IMR-90 (cell line): ENCODE results near the gene AFM. TPM values are rescaled to one million over a fixed set of nuclear protein-coding genes. Genes with fewer than 3 reads are reported as not detected.
A peak's percentile ranks its signal among the peaks of the same experiment; 100 is the strongest.

Source experiments
- ATAC-seq: fragments of 200-7000 bp; cut with Tn5 transposase; 2 replicates; pipeline ENCODE4 v1.9.1; 2020; ENCODE audit warnings: low read depth, mild to moderate bottlenecking, moderate library complexity
- BruUV-seq: library from RNA; stranded (reverse); fragments of 400-500 nt; replicated peaks from 2 replicates; lab custom pipeline; 2021; lab: Mats Ljungman, UMichigan
- CTCF ChIA-PET: fragments of 300-600 bp; formaldehyde crosslinking; extraction: SDS; loops from one replicate; lab custom pipeline; 2021; ENCODE audit warnings: antibody characterized with exemption; lab: Yijun Ruan, JAX
- POLR2A ChIA-PET: fragments of 300-600 bp; sonication (Branson Sonifier 250); formaldehyde crosslinking; loops from one replicate; lab custom pipeline; 2022; ENCODE audit warnings: antibody characterized with exemption; ENCODE audit not compliant: unreplicated experiment; lab: Charles Lee
- DNase-seq: peaks from one replicate; pipeline ENCODE4 v3.0.0; 2013
- H2AFZ ChIP-seq: replicated peaks from 2 replicates; pipeline ENCODE3; 2013; ENCODE audit warnings: low read length, mild to moderate bottlenecking; ENCODE audit not compliant: poor library complexity
- H2AK5ac ChIP-seq: 2 replicates; pipeline ENCODE4 v1.6.1; 2013; ENCODE audit warnings: low read depth, low read length, inconsistent platforms
- H2AK9ac ChIP-seq: replicated peaks from 2 replicates; pipeline ENCODE3; 2013; ENCODE audit warnings: mild to moderate bottlenecking, low read depth, low read length, moderate library complexity; ENCODE audit not compliant: poor library complexity
- H2BK120ac ChIP-seq: 2 replicates; pipeline ENCODE4 v1.6.1; 2013; ENCODE audit warnings: low read depth, low read length, inconsistent platforms
- H2BK15ac ChIP-seq: 3 replicates; pipeline ENCODE4 v1.6.1; 2013; ENCODE audit warnings: low read depth, low read length, inconsistent platforms
- H2BK20ac ChIP-seq: 2 replicates; pipeline ENCODE4 v1.6.1; 2013; ENCODE audit warnings: low read depth, mild to moderate bottlenecking, inconsistent platforms, low read length, moderate library complexity
- H2BK5ac ChIP-seq: 2 replicates; pipeline ENCODE4 v1.6.1; 2013; ENCODE audit warnings: mild to moderate bottlenecking, low read depth, low read length, inconsistent platforms; ENCODE audit not compliant: poor library complexity, severe bottlenecking
- H3K14ac ChIP-seq: replicated peaks from 2 replicates; pipeline ENCODE4 v1.6.1; 2013; ENCODE audit warnings: low read depth, low read length, inconsistent platforms
- H3K18ac ChIP-seq: 2 replicates; pipeline ENCODE4 v1.6.1; 2013; ENCODE audit warnings: low read depth, low read length, control low read depth
- H3K23ac ChIP-seq: 2 replicates; pipeline ENCODE4 v1.6.1; 2013; ENCODE audit warnings: low read depth, low read length, inconsistent platforms
- H3K27ac ChIP-seq: 2 replicates; pipeline ENCODE4 v1.5.1; 2013; ENCODE audit warnings: mild to moderate bottlenecking, control low read depth, low read length; ENCODE audit not compliant: insufficient read depth
- H3K27me3 ChIP-seq: 2 replicates; pipeline ENCODE4 v1.6.1; 2013; ENCODE audit warnings: low read length; ENCODE audit not compliant: control insufficient read depth, insufficient read depth
- H3K36me3 ChIP-seq: 2 replicates; pipeline ENCODE4 v1.6.1; 2013; ENCODE audit warnings: low read length, mixed read lengths; ENCODE audit not compliant: control insufficient read depth, insufficient read depth
- H3K4ac ChIP-seq: 2 replicates; pipeline ENCODE4 v1.6.1; 2013; ENCODE audit warnings: low read depth, low read length, inconsistent platforms
- H3K4me1 ChIP-seq: 2 replicates; pipeline ENCODE4 v1.6.1; 2013; ENCODE audit warnings: low read length, mixed read lengths; ENCODE audit not compliant: control insufficient read depth, insufficient read depth
- H3K4me2 ChIP-seq: 2 replicates; pipeline ENCODE4 v1.6.1; 2013; ENCODE audit warnings: low read depth, mild to moderate bottlenecking, control low read depth, low read length, moderate library complexity
- H3K4me3 ChIP-seq: 2 replicates; pipeline ENCODE4 v1.5.1; 2013; ENCODE audit warnings: low read depth, mild to moderate bottlenecking, control low read depth, low read length, moderate library complexity; ENCODE audit not compliant: insufficient read depth
- H3K56ac ChIP-seq: 2 replicates; pipeline ENCODE4 v1.6.1; 2013; ENCODE audit warnings: low read length, inconsistent platforms; ENCODE audit not compliant: insufficient read depth; ENCODE audit errors: extremely low read depth
- H3K79me1 ChIP-seq, 2 experiments: 2 replicates each; pipeline ENCODE4 v1.6.1; 2013; ENCODE audit warnings: low read length in 2 of 2, inconsistent platforms in 1 of 2, low read depth in 1 of 2
- H3K9ac ChIP-seq: 2 replicates; pipeline ENCODE4 v1.6.1; 2013; ENCODE audit warnings: low read depth, low read length, control low read depth
- H3K9me1 ChIP-seq: 2 replicates; pipeline ENCODE4 v1.6.1; 2013; ENCODE audit warnings: low read length, inconsistent platforms; ENCODE audit not compliant: insufficient read depth
- H3K9me3 ChIP-seq: 2 replicates; pipeline ENCODE4 v1.6.1; 2013; ENCODE audit warnings: low read length; ENCODE audit not compliant: control insufficient read depth, insufficient read depth
- H4K20me1 ChIP-seq: 2 replicates; pipeline ENCODE4 v1.6.1; 2013; ENCODE audit warnings: low read length, inconsistent platforms; ENCODE audit not compliant: insufficient read depth
- H4K5ac ChIP-seq: 2 replicates; pipeline ENCODE4 v1.6.1; 2013; ENCODE audit warnings: mild to moderate bottlenecking, low read depth, low read length, control low read depth
- H4K8ac ChIP-seq, 2 experiments: 2 replicates each; pipeline ENCODE4 v1.6.1; 2013; ENCODE audit warnings: low read depth in 2 of 2, low read length in 2 of 2, control low read depth in 1 of 2, inconsistent platforms in 1 of 2
- H4K91ac ChIP-seq: 2 replicates; pipeline ENCODE4 v1.6.1; 2013; ENCODE audit warnings: low read depth, low read length, inconsistent platforms; ENCODE audit not compliant: insufficient read depth
- MAFK ChIP-seq: IDR thresholded peaks from 2 replicates; pipeline ENCODE4 v1.6.1; 2012; ENCODE audit warnings: low read depth, low read length, improper control_type of control experiment
- POLR2A ChIP-seq: IDR thresholded peaks from 2 replicates; pipeline ENCODE4 v1.6.1; 2012; ENCODE audit warnings: mild to moderate bottlenecking, low read depth, low read length
- SMC3 ChIP-seq: fragments of 150-350 bp; IDR thresholded peaks from 2 replicates; pipeline ENCODE4 v1.6.1; 2016; ENCODE audit warnings: low read depth, mild to moderate bottlenecking, antibody characterized with exemption, low read length, moderate library complexity
- WGBS, 2 experiments: methylation state at CpG; one replicate each; pipeline versions ENCODE4 v1.1.5 to v1.1.7; 2013; ENCODE audit warnings: missing lambda C conversion rate in 2 of 2; ENCODE audit not compliant: insufficient read length in 1 of 2; ENCODE audit errors: extremely low coverage in 2 of 2; 5-methylcytosine and 5-hydroxymethylcytosine counted together
- dilution Hi-C: fragments of 300-500 bp; cut with HindIII; formaldehyde crosslinking; loops from one replicate; pipeline ENCODE4 v1.14.3; 2018; ENCODE audit warnings: low sequenced_read_pairs; ENCODE audit not compliant: unreplicated experiment
- in situ Hi-C: fragments of 300-500 bp; cut with MboI; formaldehyde crosslinking; loops from 3 replicates; pipeline ENCODE4 v1.14.3; 2019; ENCODE audit warnings: low sequenced_read_pairs, inconsistent platforms, mixed read lengths
- intact Hi-C: fragments of 100-400 bp; cut with micrococcal nuclease; formaldehyde crosslinking; loops from 2 replicates; pipeline ENCODE4 v1.10.0; 2022
- polyA plus RNA-seq, 3 experiments: library from polyadenylated mRNA; depleted of rRNA; stranded (reverse); fragments of >200 nt; gene quantifications; 2 replicates each; pipeline ENCODE4 v1.2.3, GENCODE V29; 2012; ENCODE audit warnings: low replicate concordance in 1 of 3
- total RNA-seq: library from RNA; depleted of rRNA; stranded (reverse); fragments of >200 nt; gene quantifications from 2 replicates; pipeline ENCODE4 v1.2.3, GENCODE V29; 2012
- TF ChIP-seq, protein P1 (sequence below): conservative IDR thresholded peaks from 2 replicates; pipeline ENCODE4 v1.5.1; 2012; ENCODE audit warnings: mild to moderate bottlenecking, low read depth, low read length, improper control_type of control experiment

Gene AFM
- total and polyA plus RNA-seq, 2 of the 4 experiments (the other 2 are of a cell fraction) = not detected

- no peak overlapping the region for H3K4me2 ChIP-seq
- DNase-seq (peak; percentile 7), ATAC-seq (peak; percentile 35; the same call in 1 of the 2 replicates)
- no peak overlapping the region for H3K9ac ChIP-seq
- H3K36me3 ChIP-seq = no peaks in the 10 kb centered on the region
- intact Hi-C loops (no loop called here), dilution Hi-C loops (no loop called here), in situ Hi-C loops (no loop called here)
- CTCF ChIA-PET = interaction anchor here (1.0 to 2.2 kb wide), 3 partner anchors 12 to 15 kb away, joined by 3 to 5 read pairs (median 4); no protein-coding TSS in a partner anchor
- no peak overlapping the region for H4K91ac ChIP-seq
- no peak overlapping the region for H3K4me3 ChIP-seq
- H3K27ac ChIP-seq = no peak overlapping the region
- no peak for TF ChIP-seq MAFK
- TF ChIP-seq POLR2A = no peak
- 0 out of 2 replicates have a peak, but pooled peaks have one; percentile 6 for TF ChIP-seq SMC3
- TF ChIP-seq, protein P1, sequence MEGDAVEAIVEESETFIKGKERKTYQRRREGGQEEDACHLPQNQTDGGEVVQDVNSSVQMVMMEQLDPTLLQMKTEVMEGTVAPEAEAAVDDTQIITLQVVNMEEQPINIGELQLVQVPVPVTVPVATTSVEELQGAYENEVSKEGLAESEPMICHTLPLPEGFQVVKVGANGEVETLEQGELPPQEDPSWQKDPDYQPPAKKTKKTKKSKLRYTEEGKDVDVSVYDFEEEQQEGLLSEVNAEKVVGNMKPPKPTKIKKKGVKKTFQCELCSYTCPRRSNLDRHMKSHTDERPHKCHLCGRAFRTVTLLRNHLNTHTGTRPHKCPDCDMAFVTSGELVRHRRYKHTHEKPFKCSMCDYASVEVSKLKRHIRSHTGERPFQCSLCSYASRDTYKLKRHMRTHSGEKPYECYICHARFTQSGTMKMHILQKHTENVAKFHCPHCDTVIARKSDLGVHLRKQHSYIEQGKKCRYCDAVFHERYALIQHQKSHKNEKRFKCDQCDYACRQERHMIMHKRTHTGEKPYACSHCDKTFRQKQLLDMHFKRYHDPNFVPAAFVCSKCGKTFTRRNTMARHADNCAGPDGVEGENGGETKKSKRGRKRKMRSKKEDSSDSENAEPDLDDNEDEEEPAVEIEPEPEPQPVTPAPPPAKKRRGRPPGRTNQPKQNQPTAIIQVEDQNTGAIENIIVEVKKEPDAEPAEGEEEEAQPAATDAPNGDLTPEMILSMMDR = peak; percentile 44
- H2BK120ac ChIP-seq = no peak overlapping the region
- no peak overlapping the region for H2BK20ac ChIP-seq
- no peak overlapping the region for H3K4ac ChIP-seq
- no peak overlapping the region for H2BK15ac ChIP-seq
- no peak overlapping the region for H4K8ac ChIP-seq
- H3K18ac ChIP-seq = no peak overlapping the region
- H3K9me3 ChIP-seq = no peaks in the 10 kb centered on the region
- no peak overlapping the region for H2BK5ac ChIP-seq
- no peak overlapping the region for H4K5ac ChIP-seq
- no peak overlapping the region for H2AK9ac ChIP-seq
- no peak overlapping the region for H3K14ac ChIP-seq
- no peaks in the 10 kb centered on the region for H3K79me1 ChIP-seq
- no peak overlapping the region for H3K56ac ChIP-seq
- H4K20me1 ChIP-seq = no peaks in the 10 kb centered on the region
- no peaks in the 10 kb centered on the region for H3K4me1 ChIP-seq
- no peak overlapping the region for H2AK5ac ChIP-seq
- H3K23ac ChIP-seq = no peak overlapping the region
- H3K9me1 ChIP-seq = no peaks in the 10 kb centered on the region
- peaks cover 7% of the 10 kb centered on the region for H3K27me3 ChIP-seq
- H2AFZ ChIP-seq = no peak overlapping the region
- POLR2A ChIA-PET = no interaction called here
- no CpG with 5 or more reads among the region's 3 CpGs for WGBS, 2 experiments
- no TSS peak for BruUV-seq
Observed at GRCh38 chr4:73434311-73434710, 47.2 kb upstream of the AFM start.
